ENCODE measurements around the gene GFPT2.

The GFPT2 gene

DNA sequence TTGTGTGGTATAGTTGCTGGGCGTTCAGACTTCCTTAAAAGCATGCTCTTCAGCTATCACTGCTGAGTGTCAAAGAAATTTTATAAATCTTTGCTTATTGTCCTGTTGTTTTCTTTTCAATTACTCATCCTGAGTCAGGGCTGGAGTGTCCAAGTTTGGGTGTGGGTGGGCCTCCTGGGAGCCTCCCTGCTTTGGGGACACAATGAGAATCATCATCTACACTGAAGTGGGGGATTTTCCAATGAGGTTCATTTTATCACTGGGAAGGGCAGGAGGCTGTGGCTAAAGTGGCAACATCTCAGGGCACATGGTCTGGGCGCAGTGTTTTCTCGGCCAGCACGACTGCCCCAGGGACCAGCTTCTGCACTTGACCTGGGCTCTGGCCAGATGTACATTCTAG lies 19.5 kb downstream of the GFPT2 start:
- TF ChIP-seq EZH2 (IDR thresholded peaks at IDR 0.05; ENCODE audit: borderline replicate concordance, low read depth, low read length, severe bottlenecking), result no peak
- TF ChIP-seq, protein P1, sequence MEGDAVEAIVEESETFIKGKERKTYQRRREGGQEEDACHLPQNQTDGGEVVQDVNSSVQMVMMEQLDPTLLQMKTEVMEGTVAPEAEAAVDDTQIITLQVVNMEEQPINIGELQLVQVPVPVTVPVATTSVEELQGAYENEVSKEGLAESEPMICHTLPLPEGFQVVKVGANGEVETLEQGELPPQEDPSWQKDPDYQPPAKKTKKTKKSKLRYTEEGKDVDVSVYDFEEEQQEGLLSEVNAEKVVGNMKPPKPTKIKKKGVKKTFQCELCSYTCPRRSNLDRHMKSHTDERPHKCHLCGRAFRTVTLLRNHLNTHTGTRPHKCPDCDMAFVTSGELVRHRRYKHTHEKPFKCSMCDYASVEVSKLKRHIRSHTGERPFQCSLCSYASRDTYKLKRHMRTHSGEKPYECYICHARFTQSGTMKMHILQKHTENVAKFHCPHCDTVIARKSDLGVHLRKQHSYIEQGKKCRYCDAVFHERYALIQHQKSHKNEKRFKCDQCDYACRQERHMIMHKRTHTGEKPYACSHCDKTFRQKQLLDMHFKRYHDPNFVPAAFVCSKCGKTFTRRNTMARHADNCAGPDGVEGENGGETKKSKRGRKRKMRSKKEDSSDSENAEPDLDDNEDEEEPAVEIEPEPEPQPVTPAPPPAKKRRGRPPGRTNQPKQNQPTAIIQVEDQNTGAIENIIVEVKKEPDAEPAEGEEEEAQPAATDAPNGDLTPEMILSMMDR (IDR thresholded peaks at IDR 0.05; ENCODE audit: borderline replicate concordance, extremely low read depth, low read length, poor library complexity, severe bottlenecking), result no peak
- Histone ChIP-seq H3K4me2 (ENCODE audit: insufficient read depth, low read length) (no peak overlapping the region), H3K27me3 (ENCODE audit: insufficient read depth, low read length, poor library complexity) (no peaks in the 10 kb centered on the region), H3K79me2 (ENCODE audit: insufficient read depth, low read length) (no peaks in the 10 kb centered on the region), H3K9ac (ENCODE audit: low read depth, low read length) (no peak overlapping the region), H3K4me3 (ENCODE audit: low read depth in 1 of 2, low read length in 2 of 2) (no peak overlapping the region), H2AFZ (ENCODE audit: low read depth, low read length) (no peak overlapping the region), H3K36me3 (ENCODE audit: insufficient read depth, low read length) (no peaks in the 10 kb centered on the region), H4K20me1 (ENCODE audit: insufficient read depth, low read length) (no peaks in the 10 kb centered on the region), H3K9me3 (ENCODE audit: insufficient read depth, low read length, severe bottlenecking) (no peaks in the 10 kb centered on the region), H3K27ac (ENCODE audit: low read length) (no peak overlapping the region), H3K4me1 (ENCODE audit: insufficient read depth, low read length) (no peaks in the 10 kb centered on the region)
- ATAC-seq (ENCODE audit: insufficient read depth, low read depth) (no peak), DNase-seq (no peak)

DNA sequence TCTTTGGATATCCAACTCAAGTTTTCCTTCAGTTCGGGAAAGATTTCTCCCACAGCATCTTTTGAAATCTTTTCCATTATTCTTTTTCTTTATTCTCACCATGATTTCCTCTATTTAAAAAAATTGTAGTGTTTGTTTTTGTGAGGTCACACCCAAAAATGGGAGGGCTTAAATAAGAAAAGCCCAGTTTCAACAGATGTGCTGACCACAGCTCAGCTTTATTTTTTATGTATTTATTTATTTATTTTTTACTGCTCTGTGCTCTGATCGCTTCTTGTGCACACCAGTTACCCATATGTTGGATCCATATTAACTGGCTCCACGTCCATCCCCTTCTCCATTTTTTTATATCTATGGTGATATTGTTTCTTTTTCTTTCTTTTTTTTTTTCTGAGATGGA lies 20.3 kb downstream of the GFPT2 start:
- Histone ChIP-seq H3K4me2 (ENCODE audit: insufficient read depth, low read length) (no peak overlapping the region), H3K4me3 (ENCODE audit: low read depth in 1 of 2, low read length in 2 of 2) (no peak overlapping the region), H2AFZ (ENCODE audit: low read depth, low read length) (no peak overlapping the region), H3K9me3 (ENCODE audit: insufficient read depth, low read length, severe bottlenecking) (no peaks in the 10 kb centered on the region), H3K27ac (ENCODE audit: low read length) (no peak overlapping the region), H3K27me3 (ENCODE audit: insufficient read depth, low read length, poor library complexity) (no peaks in the 10 kb centered on the region), H3K36me3 (ENCODE audit: insufficient read depth, low read length) (no peaks in the 10 kb centered on the region), H3K9ac (ENCODE audit: low read depth, low read length) (no peak overlapping the region), H3K4me1 (ENCODE audit: insufficient read depth, low read length) (no peaks in the 10 kb centered on the region), H4K20me1 (ENCODE audit: insufficient read depth, low read length) (no peaks in the 10 kb centered on the region), H3K79me2 (ENCODE audit: insufficient read depth, low read length) (no peaks in the 10 kb centered on the region)
- TF ChIP-seq, protein P1 (IDR thresholded peaks at IDR 0.05; ENCODE audit: borderline replicate concordance, extremely low read depth, low read length, poor library complexity, severe bottlenecking), result no peak
- ATAC-seq (ENCODE audit: insufficient read depth, low read depth) (no peak), DNase-seq (no peak)

DNA sequence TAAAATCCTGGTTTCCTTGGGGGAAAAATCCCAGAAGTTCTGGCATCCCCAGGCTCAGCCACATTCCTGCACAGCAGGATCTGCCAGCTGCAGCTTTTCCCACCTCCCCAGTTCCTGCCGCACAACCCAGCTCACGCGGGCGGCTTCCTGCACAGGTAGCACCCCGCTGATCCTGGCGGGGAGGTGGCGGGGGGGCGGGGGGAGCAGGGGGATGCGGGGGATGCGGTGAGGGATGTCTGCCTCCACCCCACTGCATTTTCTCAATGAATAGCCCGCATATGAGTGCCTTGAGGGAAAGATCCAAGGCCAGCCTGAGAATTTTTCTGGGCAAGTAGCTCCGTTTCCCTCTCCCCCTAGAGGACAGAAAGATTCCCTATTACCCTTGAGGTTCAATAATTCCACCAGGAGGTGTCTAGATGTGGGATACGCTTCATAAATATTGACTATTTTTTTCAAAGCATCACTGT lies 21.1 kb downstream of the GFPT2 start:
- H3K27me3 ChIP-seq (ENCODE audit: insufficient read depth, low read length, poor library complexity), result peaks cover 2% of the 10 kb centered on the region
- DNase-seq, result no peak
- no peak overlapping the region for H3K4me2 ChIP-seq (ENCODE audit: insufficient read depth, low read length)
- no peaks in the 10 kb centered on the region for H4K20me1 ChIP-seq (ENCODE audit: insufficient read depth, low read length)
- H3K79me2 ChIP-seq (ENCODE audit: insufficient read depth, low read length), result no peaks in the 10 kb centered on the region
- no peak overlapping the region for H3K27ac ChIP-seq (ENCODE audit: low read length)
- H3K36me3 ChIP-seq (ENCODE audit: insufficient read depth, low read length), result no peaks in the 10 kb centered on the region
- no peaks in the 10 kb centered on the region for H3K4me1 ChIP-seq (ENCODE audit: insufficient read depth, low read length)
- no peak for ATAC-seq (ENCODE audit: insufficient read depth, low read depth)
- no peak for TF ChIP-seq EZH2 (IDR thresholded peaks at IDR 0.05; ENCODE audit: borderline replicate concordance, low read depth, low read length, severe bottlenecking)
- TF ChIP-seq, protein P1 (IDR thresholded peaks at IDR 0.05; ENCODE audit: borderline replicate concordance, extremely low read depth, low read length, poor library complexity, severe bottlenecking), result no peak
- H3K9me3 ChIP-seq (ENCODE audit: insufficient read depth, low read length, severe bottlenecking), result no peaks in the 10 kb centered on the region
- no peak overlapping the region for H2AFZ ChIP-seq (ENCODE audit: low read depth, low read length)
- no peak overlapping the region for H3K4me3 ChIP-seq (ENCODE audit: low read depth in 1 of 2, low read length in 2 of 2)
- H3K9ac ChIP-seq (ENCODE audit: low read depth, low read length), result no peak overlapping the region

DNA sequence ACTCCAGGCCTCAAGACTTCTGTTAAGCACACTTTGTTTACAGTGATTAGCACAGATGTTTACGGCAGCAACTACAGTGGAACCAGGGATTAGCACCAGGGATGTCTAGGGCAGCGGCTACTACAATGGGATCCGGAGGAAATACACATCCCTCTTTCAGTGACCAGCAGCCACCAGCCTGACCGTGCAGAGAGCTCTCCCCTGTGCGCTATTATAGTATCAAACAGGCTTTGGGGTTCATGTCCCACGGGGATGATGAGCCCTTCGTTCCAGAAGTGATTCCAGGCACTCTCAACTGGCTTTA lies 21.5 kb downstream of the GFPT2 start:
- H3K9me3 ChIP-seq (ENCODE audit: insufficient read depth, low read length, severe bottlenecking), result no peaks in the 10 kb centered on the region
- H3K4me2 ChIP-seq (ENCODE audit: insufficient read depth, low read length), result no peak overlapping the region
- H3K36me3 ChIP-seq (ENCODE audit: insufficient read depth, low read length), result no peaks in the 10 kb centered on the region
- DNase-seq (no peak), ATAC-seq (ENCODE audit: insufficient read depth, low read depth) (no peak)
- no peak overlapping the region for H3K4me3 ChIP-seq (ENCODE audit: low read depth in 1 of 2, low read length in 2 of 2)
- TF ChIP-seq EZH2 (IDR thresholded peaks at IDR 0.05; ENCODE audit: borderline replicate concordance, low read depth, low read length, severe bottlenecking), result no peak
- TF ChIP-seq, protein P1 (IDR thresholded peaks at IDR 0.05; ENCODE audit: borderline replicate concordance, extremely low read depth, low read length, poor library complexity, severe bottlenecking), result no peak
- no peaks in the 10 kb centered on the region for H3K79me2 ChIP-seq (ENCODE audit: insufficient read depth, low read length)
- no peak overlapping the region for H3K9ac ChIP-seq (ENCODE audit: low read depth, low read length)
- peaks cover 3% of the 10 kb centered on the region for H3K27me3 ChIP-seq (ENCODE audit: insufficient read depth, low read length, poor library complexity)
- H3K27ac ChIP-seq (ENCODE audit: low read length), result no peak overlapping the region
- no peak overlapping the region for H2AFZ ChIP-seq (ENCODE audit: low read depth, low read length)
- no peaks in the 10 kb centered on the region for H3K4me1 ChIP-seq (ENCODE audit: insufficient read depth, low read length)
- no peaks in the 10 kb centered on the region for H4K20me1 ChIP-seq (ENCODE audit: insufficient read depth, low read length)

Data from DND-41 (cell line).